SU-DHL-6 (cell line): ENCODE measurements around the gene IRF8.

Experiments used
- H2AFZ ChIP-seq: fragments of 200-600 bp; sonication (generic); 2 replicates; pipeline ENCODE4 v1.6.1; 2014; ENCODE audit warnings: low read depth, mild to moderate bottlenecking, moderate library complexity, mixed read lengths, antibody characterized with exemption, low read length; ENCODE audit not compliant: severe bottlenecking
- H3F3A ChIP-seq: fragments of 200-600 bp; shearing (Covaris generic); 2 replicates; pipeline ENCODE4 v1.6.0; 2016; ENCODE audit warnings: antibody characterized with exemption, mild to moderate bottlenecking; ENCODE audit not compliant: insufficient read depth
- H3K27ac ChIP-seq: fragments of 200-600 bp; sonication (generic); 2 replicates; pipeline ENCODE4 v1.5.1; 2016; ENCODE audit warnings: low read depth, mild to moderate bottlenecking, low read length, moderate library complexity, mixed read lengths
- H3K27me3 ChIP-seq: fragments of 200-600 bp; sonication (generic), shearing (Covaris generic); 2 replicates; pipeline ENCODE4 v1.6.0; 2014; ENCODE audit warnings: mild to moderate bottlenecking, low read length
- H3K36me3 ChIP-seq: fragments of 200-600 bp; sonication (generic); 2 replicates; pipeline ENCODE4 v1.6.1; 2014; ENCODE audit warnings: mild to moderate bottlenecking, low read length, mixed read lengths
- H3K4me2 ChIP-seq: fragments of 300-600, 200-600 bp; shearing (Covaris generic), sonication (generic); 2 replicates; pipeline ENCODE4 v1.6.0; 2014; ENCODE audit warnings: low read length, low read depth, mild to moderate bottlenecking; ENCODE audit not compliant: poor library complexity, severe bottlenecking
- H3K4me3 ChIP-seq: fragments of 200-600 bp; sonication (generic); 2 replicates; pipeline ENCODE4 v1.5.1; 2014; ENCODE audit warnings: antibody characterized with exemption, low read length, mild to moderate bottlenecking, mixed read lengths; ENCODE audit not compliant: insufficient read depth, poor library complexity, severe bottlenecking
- H3K79me2 ChIP-seq: fragments of 200-600 bp; sonication (generic); 2 replicates; pipeline ENCODE4 v1.6.1; 2014; ENCODE audit warnings: mild to moderate bottlenecking, low read length, moderate library complexity; ENCODE audit not compliant: insufficient read depth
- H3K9ac ChIP-seq: fragments of 200-600 bp; sonication (generic); 2 replicates; pipeline ENCODE4 v1.7.0; 2014; ENCODE audit warnings: mild to moderate bottlenecking, low read length
- H3K9me2 ChIP-seq: fragments of 200-600 bp; sonication (generic); replicated peaks from 2 replicates; pipeline ENCODE4 v1.6.1; 2014; ENCODE audit warnings: low read length; ENCODE audit not compliant: insufficient read depth
- H3K9me3 ChIP-seq: fragments of 200-600 bp; sonication (generic); 2 replicates; pipeline ENCODE4 v1.6.1; 2014; ENCODE audit warnings: low read length, mixed read lengths; ENCODE audit not compliant: insufficient read depth
- H4K20me1 ChIP-seq: fragments of 200-600 bp; sonication (generic); 2 replicates; pipeline ENCODE4 v1.6.1; 2014; ENCODE audit warnings: low read depth, mild to moderate bottlenecking, antibody characterized with exemption, low read length, moderate library complexity, mixed read lengths
- CTCF ChIP-seq: fragments of 200-600 bp; sonication (generic); IDR thresholded peaks from one replicate; pipeline ENCODE4 v1.5.1; 2017; ENCODE audit warnings: antibody characterized with exemption, mild to moderate bottlenecking, low read length, moderate library complexity; ENCODE audit not compliant: insufficient read depth, poor library complexity, severe bottlenecking
- EZH2phosphoT487 ChIP-seq: fragments of 200-600 bp; sonication (generic), shearing (Covaris generic); conservative IDR thresholded peaks from 2 replicates; pipeline ENCODE4 v1.6.1; 2018; ENCODE audit warnings: mild to moderate bottlenecking, antibody characterized with exemption, low read length, moderate library complexity, mixed read lengths

IRF8 gene

GRCh38 chr16:85909932-85910853 lies 11.2 kb downstream of the IRF8 start:
- Histone ChIP-seq H3K4me2 (peak overlapping the region; percentile 93), H3K9me3 (no peaks in the 10 kb centered on the region), H3K79me2 (peaks cover 51% of the 10 kb centered on the region), H3F3A (peaks cover 71% of the 10 kb centered on the region), H3K27ac (peak overlapping the region; percentile 98), H2AFZ (no peak overlapping the region), H3K4me3 (peak overlapping the region; percentile 27), H3K36me3 (peaks cover 46% of the 10 kb centered on the region), H3K9ac (peak overlapping the region; percentile 56), H3K9me2 (no peaks in the 10 kb centered on the region), H3K27me3 (no peaks in the 10 kb centered on the region), H4K20me1 (no peaks in the 10 kb centered on the region)
- TF ChIP-seq EZH2phosphoT487 = no peak
- TF ChIP-seq CTCF = no peak

- peaks cover 40% of the 10 kb centered on the region for H3K36me3 ChIP-seq
- peak overlapping the region; percentile 27 for H3K4me3 ChIP-seq
- peak overlapping the region; percentile 56 for H3K9ac ChIP-seq
- H2AFZ ChIP-seq = no peak overlapping the region
- no peaks in the 10 kb centered on the region for H3K9me2 ChIP-seq
- no peak for TF ChIP-seq CTCF
- H3K27me3 ChIP-seq = no peaks in the 10 kb centered on the region
- peak overlapping the region; percentile 93 for H3K4me2 ChIP-seq
- peak overlapping the region; percentile 98 for H3K27ac ChIP-seq
- peaks cover 47% of the 10 kb centered on the region for H3K79me2 ChIP-seq
- no peaks in the 10 kb centered on the region for H4K20me1 ChIP-seq
- no peaks in the 10 kb centered on the region for H3K9me3 ChIP-seq
- peaks cover 69% of the 10 kb centered on the region for H3F3A ChIP-seq
These were observed 11.9 kb downstream of the IRF8 start for GRCh38 chr16:85910854-85911247.

- H3K27me3 ChIP-seq = no peaks in the 10 kb centered on the region
- H3K9me2 ChIP-seq = no peaks in the 10 kb centered on the region
- peak overlapping the region; percentile 27 for H3K4me3 ChIP-seq
- H3K36me3 ChIP-seq = peaks cover 40% of the 10 kb centered on the region
- TF ChIP-seq EZH2phosphoT487 (no peak), CTCF (no peak)
- H2AFZ ChIP-seq = no peak overlapping the region
- no peaks in the 10 kb centered on the region; the same call in 1 of the 2 replicates for H4K20me1 ChIP-seq
- H3K9ac ChIP-seq = peak overlapping the region; percentile 56
- H3K4me2 ChIP-seq = peak overlapping the region; percentile 93
- peaks cover 66% of the 10 kb centered on the region for H3F3A ChIP-seq
- peaks cover 46% of the 10 kb centered on the region for H3K79me2 ChIP-seq
- H3K9me3 ChIP-seq = no peaks in the 10 kb centered on the region
- peak overlapping the region; percentile 98 for H3K27ac ChIP-seq
These were observed 12.4 kb downstream of the IRF8 start for GRCh38 chr16:85911251-85911930.
